Type B pancreatic cell (in vitro differentiated cells): Measurements from ENCODE around the gene KATNAL2. TPM values are rescaled to one million over a fixed set of nuclear protein-coding genes. Genes with fewer than 3 reads are reported as not detected.

Experiments
- DNase-seq: peaks from one replicate; pipeline ENCODE4 v3.0.0; 2021; ENCODE audit warnings: mixed read lengths; ENCODE audit not compliant: unreplicated experiment; ENCODE audit errors: extremely low spot score
- H3K27ac Mint-ChIP-seq: 2 replicates; pipeline ENCODE4 v1.8.0; 2021; ENCODE audit warnings: mild to moderate bottlenecking, mixed read lengths
- H3K27me3 Mint-ChIP-seq: 2 replicates; pipeline ENCODE4 v1.8.0; 2021; ENCODE audit warnings: mixed read lengths
- H3K36me3 Mint-ChIP-seq: 2 replicates; pipeline ENCODE4 v1.8.0; 2021; ENCODE audit warnings: mixed read lengths
- H3K4me1 Mint-ChIP-seq: one replicate; pipeline ENCODE4 v1.8.0; 2021; ENCODE audit warnings: mixed read lengths; ENCODE audit not compliant: unreplicated experiment
- H3K4me3 Mint-ChIP-seq: 2 replicates; pipeline ENCODE4 v1.8.0; 2021; ENCODE audit warnings: mild to moderate bottlenecking, mixed read lengths
- H3K9me3 Mint-ChIP-seq: 2 replicates; pipeline ENCODE4 v1.8.0; 2021; ENCODE audit warnings: mixed read lengths
- CTCF ChIP-seq: fragments of 200-600 bp; sonication (generic); conservative IDR thresholded peaks from 2 replicates; pipeline ENCODE4 v1.5.0; 2021; ENCODE audit warnings: antibody characterized with exemption, mild to moderate bottlenecking
- total RNA-seq: library from RNA; stranded (reverse); gene quantifications from 2 replicates; pipeline ENCODE4 v1.2.1, GENCODE V29; 2021; ENCODE audit warnings: low replicate concordance

Gene KATNAL2
- total RNA-seq, 1 donor from 2014 or later: 8.6 TPM

GRCh38 chr18:47149457-47150028 is 232.1 kb downstream of the KATNAL2 start:
- peak overlapping the region; percentile 96 for H3K27ac Mint-ChIP-seq
- no peaks in the 10 kb centered on the region for H3K9me3 Mint-ChIP-seq
- no peaks in the 10 kb centered on the region for H3K36me3 Mint-ChIP-seq
- TF ChIP-seq CTCF: no peak
- DNase-seq: no peak
- H3K27me3 Mint-ChIP-seq: no peaks in the 10 kb centered on the region
- peak overlapping the region; percentile 98 for H3K4me3 Mint-ChIP-seq
- H3K4me1 Mint-ChIP-seq: peaks cover 27% of the 10 kb centered on the region

- Mint-ChIP-seq H3K36me3 (no peaks in the 10 kb centered on the region), H3K27ac (peak within 1 kb of the TSS; percentile 96), H3K9me3 (no peaks in the 10 kb centered on the region), H3K4me3 (peak within 1 kb of the TSS; percentile 98), H3K4me1 (peaks cover 27% of the 10 kb centered on the region), H3K27me3 (no peaks in the 10 kb centered on the region)
- no peak for TF ChIP-seq CTCF
- peak; percentile 88 for DNase-seq
Measured at GRCh38 chr18:47150029-47150823, 232.8 kb downstream of the KATNAL2 start, which contains the start of gene HDHD2. HDHD2 (minus strand) TSS chr18:47150500; CDS start chr18:47136439, 14,061 bp downstream.

DNA sequence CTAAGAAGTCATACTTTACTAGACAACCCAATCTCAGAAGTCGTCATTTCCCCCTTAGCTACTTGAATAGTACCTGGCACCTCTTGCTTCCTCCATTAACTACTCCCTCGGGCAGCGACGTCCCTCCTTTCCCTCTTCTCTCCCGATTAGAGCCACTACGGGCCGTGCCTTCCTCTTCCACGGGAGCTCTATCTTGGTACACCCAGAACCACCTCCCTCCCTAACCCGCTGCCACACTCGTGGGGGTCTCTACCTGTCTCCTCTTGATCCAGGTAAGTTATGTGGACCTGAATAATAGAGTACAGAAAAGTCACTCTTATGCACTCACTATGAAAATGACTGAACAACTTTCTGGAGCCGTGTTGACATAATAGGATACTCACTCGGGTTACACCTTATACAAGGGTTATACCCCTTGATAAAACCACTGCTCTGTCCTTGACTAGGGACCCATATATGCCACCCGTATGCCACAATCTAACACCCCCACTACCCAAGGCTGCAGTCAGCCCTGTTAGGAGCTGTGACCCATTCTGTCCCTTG is 233.5 kb downstream of the KATNAL2 start:
- Mint-ChIP-seq H3K27ac (peak overlapping the region; percentile 96), H3K36me3 (peaks cover 1% of the 10 kb centered on the region), H3K9me3 (no peaks in the 10 kb centered on the region), H3K4me1 (peaks cover 23% of the 10 kb centered on the region), H3K27me3 (no peaks in the 10 kb centered on the region), H3K4me3 (peak overlapping the region; percentile 98)
- DNase-seq: no peak
- TF ChIP-seq CTCF: no peak

DNA sequence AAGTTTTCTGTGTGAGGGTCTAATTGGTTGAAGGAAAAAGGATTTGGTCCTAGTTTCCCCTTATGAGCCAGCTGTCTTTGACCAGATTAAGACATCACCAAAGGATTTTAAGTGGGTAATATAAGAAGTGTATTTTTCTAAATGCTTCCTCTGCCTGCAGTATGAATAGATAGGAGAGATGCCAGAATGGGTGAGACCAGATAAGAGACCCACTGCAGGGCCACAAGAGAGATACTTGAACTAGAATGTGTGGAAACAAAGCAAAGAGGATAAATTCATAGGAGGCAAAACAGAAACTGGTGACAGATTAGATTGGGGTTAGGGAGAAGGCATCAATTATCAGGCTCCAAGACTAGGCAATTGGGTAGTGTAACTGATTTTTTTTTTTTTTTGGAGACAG is 234.0 kb downstream of the KATNAL2 start:
- DNase-seq: no peak
- H3K27ac Mint-ChIP-seq: peak overlapping the region; percentile 96

More for the DNA sequence above, 234.0 kb downstream of the KATNAL2 start:
- Mint-ChIP-seq H3K36me3 (peaks cover 7% of the 10 kb centered on the region), H3K4me3 (peak overlapping the region; percentile 98), H3K9me3 (no peaks in the 10 kb centered on the region), H3K4me1 (peaks cover 23% of the 10 kb centered on the region), H3K27me3 (no peaks in the 10 kb centered on the region)
- TF ChIP-seq CTCF: no peak

Other genes with a start within 250 kb of the KATNAL2 start
- 0.94 and 1.9 TPM in 2 replicates for gene ST8SIA5, start 160.5 kb upstream of the KATNAL2 start, total RNA-seq
- gene PIAS2, start 95 bp upstream of the KATNAL2 start, total RNA-seq: 23.9 and 37.6 TPM in 2 replicates
- gene ELOA2, start 118.0 kb downstream of the KATNAL2 start, total RNA-seq: not detected in 2 replicates
- gene HDHD2, start 232.9 kb downstream of the KATNAL2 start, total RNA-seq: 24.7 and 41.8 TPM in 2 replicates